H1 (cell line): ENCODE data around the gene ME1.

ENCODE experiments used
- MAX ChIP-seq: IDR thresholded peaks from 2 replicates; pipeline ENCODE4 v1.6.1; 2012; ENCODE audit warnings: inconsistent platforms
- TF ChIP-seq, protein P1 (sequence below), 3 experiments: IDR thresholded peaks; 1 replicate in 2 of 3; 2 replicates in 1 of 3; pipeline versions ENCODE4 v1.5.1 to v1.6.1; 2011; ENCODE audit warnings: low read length in 3 of 3, mild to moderate bottlenecking in 3 of 3, inconsistent platforms in 2 of 3, low read depth in 1 of 3, moderate library complexity in 1 of 3; ENCODE audit not compliant: insufficient read depth in 1 of 3; ENCODE audit errors: control extremely low read depth in 1 of 3

DNA sequence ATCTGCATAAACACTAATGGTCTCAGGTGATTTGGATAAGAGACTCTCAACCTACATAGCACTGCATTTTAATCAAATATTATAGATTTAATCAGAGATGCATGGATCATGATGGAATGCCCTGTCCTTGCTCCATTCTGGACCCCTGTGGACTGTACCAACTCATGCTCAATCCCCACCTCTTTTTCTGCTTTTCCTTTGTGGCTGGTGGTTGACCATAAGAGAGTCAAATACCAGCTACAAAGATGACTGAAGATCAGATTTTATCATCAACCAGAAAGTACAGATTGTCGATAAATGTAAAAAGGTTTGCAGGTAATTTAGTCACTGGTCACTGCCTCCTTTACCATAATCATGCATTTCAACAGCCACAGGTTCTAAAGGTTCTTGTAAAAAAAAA lies 116.2 kb downstream of the ME1 start:
- TF ChIP-seq, protein P1, sequence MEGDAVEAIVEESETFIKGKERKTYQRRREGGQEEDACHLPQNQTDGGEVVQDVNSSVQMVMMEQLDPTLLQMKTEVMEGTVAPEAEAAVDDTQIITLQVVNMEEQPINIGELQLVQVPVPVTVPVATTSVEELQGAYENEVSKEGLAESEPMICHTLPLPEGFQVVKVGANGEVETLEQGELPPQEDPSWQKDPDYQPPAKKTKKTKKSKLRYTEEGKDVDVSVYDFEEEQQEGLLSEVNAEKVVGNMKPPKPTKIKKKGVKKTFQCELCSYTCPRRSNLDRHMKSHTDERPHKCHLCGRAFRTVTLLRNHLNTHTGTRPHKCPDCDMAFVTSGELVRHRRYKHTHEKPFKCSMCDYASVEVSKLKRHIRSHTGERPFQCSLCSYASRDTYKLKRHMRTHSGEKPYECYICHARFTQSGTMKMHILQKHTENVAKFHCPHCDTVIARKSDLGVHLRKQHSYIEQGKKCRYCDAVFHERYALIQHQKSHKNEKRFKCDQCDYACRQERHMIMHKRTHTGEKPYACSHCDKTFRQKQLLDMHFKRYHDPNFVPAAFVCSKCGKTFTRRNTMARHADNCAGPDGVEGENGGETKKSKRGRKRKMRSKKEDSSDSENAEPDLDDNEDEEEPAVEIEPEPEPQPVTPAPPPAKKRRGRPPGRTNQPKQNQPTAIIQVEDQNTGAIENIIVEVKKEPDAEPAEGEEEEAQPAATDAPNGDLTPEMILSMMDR (IDR thresholded peaks at IDR 0.05; ENCODE audit: control extremely low read depth in 1 of 3, insufficient read depth in 1 of 3, low read depth in 1 of 3, low read length in 3 of 3) = no peak
- TF ChIP-seq MAX = no peak
